Measurements from ENCODE around the gene PLCB3.

Gene PLCB3

DNA sequence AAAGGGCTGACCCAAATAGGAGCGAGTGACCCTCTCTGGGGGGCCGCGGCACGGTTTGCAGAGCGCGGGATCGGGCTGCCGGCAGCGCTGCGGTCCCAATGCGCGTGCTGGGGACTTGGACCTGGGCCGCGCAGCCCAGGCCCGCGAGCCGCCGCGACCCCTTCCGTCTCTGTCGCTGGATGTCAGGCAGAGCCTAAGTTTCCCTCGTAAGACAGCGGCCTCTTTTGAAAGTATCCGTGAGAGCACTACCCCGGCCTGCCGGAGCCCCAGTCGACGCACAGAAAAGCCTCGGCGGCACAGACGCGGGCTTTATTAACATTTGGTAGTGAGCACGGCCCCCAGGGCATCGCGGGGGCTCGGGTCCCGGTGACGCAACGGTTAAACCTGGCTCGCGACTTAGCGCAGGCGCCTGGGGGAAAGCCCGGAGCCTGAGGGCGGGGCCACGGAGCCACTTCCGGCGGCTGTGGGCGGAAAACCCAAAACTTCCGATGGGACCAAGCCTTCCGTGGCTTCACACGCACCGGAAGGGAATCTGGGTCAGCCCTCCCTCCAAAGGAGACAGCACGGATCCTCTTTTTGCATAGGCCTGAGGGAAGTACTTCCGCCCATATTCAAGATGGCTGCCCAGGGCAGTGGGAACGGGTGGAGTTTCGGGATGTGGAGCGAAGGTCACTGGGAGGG, 18.4 kb downstream of the PLCB3 start:
- DNase-seq (ENCODE audit: low read depth): peak; percentile 100

GRCh38 chr11:64275031-64275800, 23.9 kb downstream of the PLCB3 start:
- no peak for DNase-seq (ENCODE audit: low read depth)
- no peak overlapping the region for H3K4me3 ChIP-seq (ENCODE audit: low read depth, low read length)

More for the DNA sequence above, 18.4 kb downstream of the PLCB3 start:
- H3K4me3 ChIP-seq (ENCODE audit: low read depth, low read length): peak overlapping the region; percentile 55
- TF ChIP-seq CTCF (IDR thresholded peaks at IDR 0.05; ENCODE audit: insufficient read depth, low read depth, low read length, missing control alignments): no peak

DNA sequence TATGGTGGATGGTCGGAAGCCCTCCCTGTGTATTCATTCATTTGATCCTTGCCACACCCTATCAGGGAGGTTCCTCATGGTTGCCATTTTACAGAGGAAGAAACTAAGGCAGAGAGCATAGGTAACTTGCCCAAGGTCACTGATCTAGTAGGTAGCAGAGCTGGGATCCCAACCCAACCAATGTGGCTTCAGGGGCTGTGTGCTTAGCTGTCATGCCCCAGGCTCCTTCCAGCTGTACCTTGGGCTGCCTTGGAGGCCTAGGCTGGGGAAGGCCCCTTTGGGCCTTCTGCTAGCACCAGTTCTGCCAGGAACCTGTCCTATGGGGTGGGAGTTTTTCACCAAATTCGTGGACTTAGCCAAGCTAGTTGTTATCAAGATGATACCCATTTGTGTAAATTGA, 24.5 kb downstream of the PLCB3 start:
- no peak overlapping the region for H3K4me3 ChIP-seq (ENCODE audit: low read depth, low read length)
- no peak for TF ChIP-seq CTCF (IDR thresholded peaks at IDR 0.05; ENCODE audit: insufficient read depth, low read depth, low read length, missing control alignments)
- DNase-seq (ENCODE audit: low read depth): no peak

More at GRCh38 chr11:64275031-64275800, 23.9 kb downstream of the PLCB3 start:
- no peak for TF ChIP-seq CTCF (IDR thresholded peaks at IDR 0.05; ENCODE audit: insufficient read depth, low read depth, low read length, missing control alignments)

- no peak for TF ChIP-seq CTCF (IDR thresholded peaks at IDR 0.05; ENCODE audit: insufficient read depth, low read depth, low read length, missing control alignments)
- DNase-seq (ENCODE audit: low read depth): no peak
Measured at GRCh38 chr11:64276653-64277431, 25.5 kb downstream of the PLCB3 start.

GRCh38 chr11:64278576-64279190, 27.4 kb downstream of the PLCB3 start:
- DNase-seq (ENCODE audit: low read depth): no peak
- H3K4me3 ChIP-seq (ENCODE audit: low read depth, low read length): no peak overlapping the region
- no peak for TF ChIP-seq CTCF (IDR thresholded peaks at IDR 0.05; ENCODE audit: insufficient read depth, low read depth, low read length, missing control alignments)

More at GRCh38 chr11:64276653-64277431, 25.5 kb downstream of the PLCB3 start:
- H3K4me3 ChIP-seq (ENCODE audit: low read depth, low read length): no peak overlapping the region

GRCh38 chr11:64281957-64282770, 30.8 kb downstream of the PLCB3 start:
- DNase-seq (ENCODE audit: low read depth): no peak
- no peak for TF ChIP-seq CTCF (IDR thresholded peaks at IDR 0.05; ENCODE audit: insufficient read depth, low read depth, low read length, missing control alignments)
- H3K4me3 ChIP-seq (ENCODE audit: low read depth, low read length): no peak overlapping the region
